HG02798 (cell line): Measurements from ENCODE around the gene PRDM12.

Source experiments
- ATAC-seq: cut with Tn5 transposase; IDR thresholded peaks from one replicate; pipeline ENCODE4 v1.9.1; 2021; ENCODE audit warnings: mild to moderate bottlenecking; ENCODE audit not compliant: unreplicated experiment, poor library complexity

The PRDM12 gene

GRCh38 chr9:130664251-130665028, at the start of gene PRDM12:
Gene PRDM12 (plus strand): TSS chr9:130664594. CDS start chr9:130664654, 60 bp downstream.
- ATAC-seq, result no peak

- ATAC-seq, result no peak
Measured at GRCh38 chr9:130616451-130616850, 47.9 kb upstream of the PRDM12 start.

DNA sequence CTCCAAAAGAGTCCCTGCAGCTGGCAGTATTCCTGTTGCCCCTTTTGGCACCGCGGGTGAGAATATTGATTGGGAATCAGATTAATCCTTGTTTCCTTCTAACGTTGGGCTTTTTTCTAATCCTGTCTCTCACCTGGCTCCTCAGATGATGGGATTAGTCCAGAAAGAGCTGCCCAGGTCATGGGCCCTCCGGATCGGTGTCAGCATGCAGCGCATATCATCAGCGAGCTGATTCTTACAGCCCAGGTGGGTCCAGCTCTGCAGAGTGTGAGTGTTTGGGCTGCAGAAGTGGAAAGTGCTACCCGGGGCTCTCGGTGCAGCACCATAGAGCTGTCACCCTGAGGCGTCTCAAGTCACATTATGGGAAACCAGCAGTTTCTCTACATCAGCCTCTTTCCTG, 40.9 kb upstream of the PRDM12 start:
- ATAC-seq, result no peak

- no peak for ATAC-seq
Measured at GRCh38 chr9:130624154-130624553, 40.2 kb upstream of the PRDM12 start.

- no peak for ATAC-seq
Measured at GRCh38 chr9:130626249-130626996, 38.0 kb upstream of the PRDM12 start.

DNA sequence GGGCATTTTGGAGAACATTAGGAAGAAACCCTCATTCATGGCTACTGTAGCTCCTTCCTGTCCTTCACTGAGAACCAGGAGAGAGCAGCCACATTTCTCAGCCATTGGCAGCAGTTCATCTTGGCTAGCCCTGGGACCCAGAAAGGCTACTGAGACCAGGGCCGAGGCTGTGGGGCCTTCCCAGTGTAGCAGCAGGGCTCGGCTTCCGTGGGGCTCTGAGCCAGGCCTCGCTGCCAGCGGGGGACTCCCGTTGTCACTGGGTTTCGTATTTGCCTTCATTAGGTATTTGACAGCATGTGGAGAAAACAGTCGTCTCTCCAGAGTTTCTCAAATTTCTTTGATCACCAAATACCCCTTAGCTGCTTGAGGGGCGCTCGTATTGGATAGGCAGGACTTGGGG, 37.3 kb upstream of the PRDM12 start:
- ATAC-seq, result no peak

GRCh38 chr9:130627896-130628792, 36.2 kb upstream of the PRDM12 start:
- no peak for ATAC-seq

GRCh38 chr9:130629443-130630070, 34.8 kb upstream of the PRDM12 start:
- no peak for ATAC-seq

- ATAC-seq, result no peak
Measured at GRCh38 chr9:130630071-130630450, 34.3 kb upstream of the PRDM12 start.

GRCh38 chr9:130630506-130631330, 33.7 kb upstream of the PRDM12 start:
- ATAC-seq, result no peak

- ATAC-seq, result no peak
Measured at GRCh38 chr9:130631331-130632080, 32.9 kb upstream of the PRDM12 start.

DNA sequence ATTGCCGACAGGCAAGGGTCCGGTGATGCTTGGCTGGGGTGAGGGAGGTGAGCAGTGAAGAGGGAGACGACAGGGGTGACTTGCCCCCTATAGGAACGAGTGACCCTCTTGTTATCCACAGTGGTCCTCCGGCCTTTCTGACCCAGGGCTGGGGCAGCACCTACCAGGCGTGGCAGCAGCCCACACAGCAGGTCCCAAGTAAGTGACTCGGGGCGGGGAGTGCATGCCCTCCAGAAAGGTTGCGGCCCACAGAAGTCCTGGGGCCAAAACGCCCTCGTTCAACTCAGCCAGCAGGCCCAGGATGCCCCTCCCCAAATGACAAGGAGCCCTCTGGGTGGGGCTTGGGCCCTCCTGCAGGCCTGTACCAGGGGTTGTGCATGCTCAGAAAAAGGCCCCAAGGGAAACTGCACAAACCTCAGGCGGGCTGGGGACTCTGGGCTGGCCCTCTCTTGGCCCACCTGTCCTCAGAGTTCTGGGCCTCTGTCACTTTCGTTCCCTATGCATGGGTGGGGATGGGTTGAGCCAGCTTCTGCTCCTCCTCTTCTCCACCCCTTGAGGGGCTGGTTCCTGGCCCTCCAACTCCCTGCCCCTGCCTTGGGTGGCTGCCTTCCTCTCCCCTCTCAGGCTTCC, 32.2 kb upstream of the PRDM12 start:
- no peak for ATAC-seq

GRCh38 chr9:130632841-130633240, 31.6 kb upstream of the PRDM12 start:
- ATAC-seq, result no peak

DNA sequence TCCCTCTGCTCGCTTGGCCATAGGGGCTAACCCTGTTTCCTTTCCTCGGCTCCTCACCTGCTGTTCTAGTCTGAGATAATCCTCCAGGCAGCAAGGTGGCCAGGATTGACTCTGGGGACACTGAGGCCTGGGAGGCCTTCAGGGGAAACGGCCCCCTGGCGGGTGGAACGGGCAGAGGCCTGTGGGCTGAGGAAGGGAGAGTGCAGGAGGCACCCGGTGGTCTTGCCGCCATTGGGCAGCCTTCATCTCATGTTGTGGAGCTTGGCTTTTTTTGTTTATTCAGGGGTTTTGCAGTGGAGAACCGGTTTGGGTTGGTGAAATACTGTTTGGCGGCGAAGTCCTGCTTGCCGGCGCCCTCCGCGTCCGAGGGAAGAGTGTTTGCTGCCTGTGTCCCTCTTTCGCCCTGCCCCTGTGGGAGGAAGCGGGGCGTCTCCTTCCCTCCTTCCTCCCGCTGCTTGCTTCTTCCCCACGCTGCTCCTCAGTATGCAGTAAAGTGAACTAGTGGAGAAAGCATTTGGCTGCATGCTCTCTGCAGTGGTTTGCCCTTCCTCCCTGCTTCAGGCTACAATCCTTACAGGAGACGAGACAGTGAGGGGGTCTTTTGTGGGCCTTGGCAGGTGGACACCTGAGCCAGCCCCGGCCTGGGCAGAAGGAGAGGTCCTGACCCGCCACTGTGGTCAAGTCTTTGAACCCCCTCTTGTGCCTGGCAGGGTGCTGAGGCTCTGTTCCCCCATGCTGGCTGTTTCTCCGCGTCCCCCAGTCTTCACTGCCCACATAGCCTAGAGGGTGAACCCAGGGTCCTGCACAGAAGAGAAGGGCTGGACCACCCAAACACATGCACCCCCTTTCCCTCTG, 30.8 kb upstream of the PRDM12 start:
- ATAC-seq, result no peak

GRCh38 chr9:130634191-130634768, 30.1 kb upstream of the PRDM12 start:
- ATAC-seq, result no peak

- ATAC-seq, result no peak
Measured at GRCh38 chr9:130634801-130635200, 29.6 kb upstream of the PRDM12 start.

DNA sequence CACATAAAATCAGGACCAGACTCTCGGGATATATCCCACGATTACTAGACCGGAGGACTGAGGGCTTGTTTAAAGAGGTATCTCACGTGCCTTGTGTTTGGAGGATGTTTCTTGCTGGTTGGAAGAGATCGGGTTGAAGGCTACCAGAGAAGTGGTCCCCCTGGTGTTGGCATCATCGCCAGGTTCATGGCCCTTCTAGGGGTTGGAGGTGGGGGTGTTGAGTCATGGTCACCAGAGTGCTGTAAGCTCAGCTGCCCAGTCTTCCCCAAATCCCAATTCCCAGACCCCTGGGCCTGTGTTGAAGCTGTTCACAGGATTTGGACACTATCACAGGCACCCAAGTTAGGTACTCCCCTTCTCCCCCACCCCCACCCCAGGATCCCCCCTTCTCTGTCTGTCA, 29.1 kb upstream of the PRDM12 start:
- no peak for ATAC-seq
